GM12801 (cell line): Measurements from ENCODE around the gene NFASC.

Experiments used
- TF ChIP-seq, protein P1 (sequence below): IDR thresholded peaks from one replicate; pipeline ENCODE4 v1.5.1; 2011; ENCODE audit warnings: control low read depth; ENCODE audit not compliant: insufficient read length; ENCODE audit errors: extremely low read depth

The NFASC gene

DNA sequence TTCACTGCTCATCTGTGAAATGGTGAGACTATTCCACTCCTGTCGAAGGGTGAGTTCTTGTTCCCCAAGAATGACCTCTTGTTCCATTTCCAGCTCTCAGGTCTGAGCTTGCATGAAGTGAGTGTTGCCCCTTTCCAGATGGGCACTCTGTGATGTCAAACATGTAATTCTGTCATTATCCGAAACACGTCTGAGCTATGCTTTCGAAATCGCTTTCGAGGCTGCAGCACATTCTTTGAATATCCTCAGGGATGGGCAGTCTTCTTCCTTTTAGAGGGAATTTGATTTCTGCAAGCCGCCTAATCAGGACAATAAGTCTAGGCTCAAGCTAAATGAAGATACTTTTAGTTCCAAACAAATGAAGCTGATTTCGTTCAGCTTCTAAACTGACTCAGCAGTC lies 15.1 kb downstream of the NFASC start:
- TF ChIP-seq, protein P1, sequence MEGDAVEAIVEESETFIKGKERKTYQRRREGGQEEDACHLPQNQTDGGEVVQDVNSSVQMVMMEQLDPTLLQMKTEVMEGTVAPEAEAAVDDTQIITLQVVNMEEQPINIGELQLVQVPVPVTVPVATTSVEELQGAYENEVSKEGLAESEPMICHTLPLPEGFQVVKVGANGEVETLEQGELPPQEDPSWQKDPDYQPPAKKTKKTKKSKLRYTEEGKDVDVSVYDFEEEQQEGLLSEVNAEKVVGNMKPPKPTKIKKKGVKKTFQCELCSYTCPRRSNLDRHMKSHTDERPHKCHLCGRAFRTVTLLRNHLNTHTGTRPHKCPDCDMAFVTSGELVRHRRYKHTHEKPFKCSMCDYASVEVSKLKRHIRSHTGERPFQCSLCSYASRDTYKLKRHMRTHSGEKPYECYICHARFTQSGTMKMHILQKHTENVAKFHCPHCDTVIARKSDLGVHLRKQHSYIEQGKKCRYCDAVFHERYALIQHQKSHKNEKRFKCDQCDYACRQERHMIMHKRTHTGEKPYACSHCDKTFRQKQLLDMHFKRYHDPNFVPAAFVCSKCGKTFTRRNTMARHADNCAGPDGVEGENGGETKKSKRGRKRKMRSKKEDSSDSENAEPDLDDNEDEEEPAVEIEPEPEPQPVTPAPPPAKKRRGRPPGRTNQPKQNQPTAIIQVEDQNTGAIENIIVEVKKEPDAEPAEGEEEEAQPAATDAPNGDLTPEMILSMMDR: no peak

DNA sequence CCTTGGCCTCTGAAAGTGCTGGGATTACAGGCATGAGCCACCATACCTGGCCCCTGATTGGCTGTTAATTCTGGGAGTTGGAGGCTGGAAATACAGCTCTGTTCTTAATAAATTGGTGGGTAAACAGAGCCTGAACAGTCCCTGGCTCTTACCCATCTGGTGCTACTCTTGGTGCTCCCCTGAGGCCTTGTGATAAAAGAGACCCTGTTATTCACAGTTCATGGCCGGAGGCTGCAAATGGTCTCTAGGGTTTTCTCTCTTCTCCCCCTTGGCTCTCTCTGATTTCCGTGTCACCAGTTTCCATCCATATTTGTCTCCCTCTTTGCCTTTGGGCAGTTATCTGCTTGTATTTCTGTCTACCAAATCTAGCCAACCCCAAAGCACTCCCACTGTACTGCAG lies 17.2 kb downstream of the NFASC start:
- TF ChIP-seq, protein P1: no peak

DNA sequence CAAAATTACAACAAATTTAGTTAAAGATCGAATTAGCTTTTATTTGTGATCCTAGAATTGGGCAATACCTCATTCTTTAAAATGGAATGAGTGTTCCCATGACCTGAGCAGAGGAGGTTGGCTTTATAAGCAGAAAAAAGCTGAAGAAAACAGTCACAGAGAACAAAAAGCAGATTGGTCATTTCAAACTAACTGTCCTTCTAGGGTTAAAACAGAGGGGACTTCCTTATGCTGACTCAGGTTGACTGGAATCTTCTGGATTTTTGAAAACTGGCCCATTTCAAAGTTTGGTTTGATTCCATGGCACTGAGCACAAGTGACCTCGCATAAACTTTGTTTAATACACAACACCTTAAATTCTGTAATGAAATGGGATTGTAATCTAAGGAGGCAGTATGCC lies 17.6 kb downstream of the NFASC start:
- TF ChIP-seq, protein P1: no peak

DNA sequence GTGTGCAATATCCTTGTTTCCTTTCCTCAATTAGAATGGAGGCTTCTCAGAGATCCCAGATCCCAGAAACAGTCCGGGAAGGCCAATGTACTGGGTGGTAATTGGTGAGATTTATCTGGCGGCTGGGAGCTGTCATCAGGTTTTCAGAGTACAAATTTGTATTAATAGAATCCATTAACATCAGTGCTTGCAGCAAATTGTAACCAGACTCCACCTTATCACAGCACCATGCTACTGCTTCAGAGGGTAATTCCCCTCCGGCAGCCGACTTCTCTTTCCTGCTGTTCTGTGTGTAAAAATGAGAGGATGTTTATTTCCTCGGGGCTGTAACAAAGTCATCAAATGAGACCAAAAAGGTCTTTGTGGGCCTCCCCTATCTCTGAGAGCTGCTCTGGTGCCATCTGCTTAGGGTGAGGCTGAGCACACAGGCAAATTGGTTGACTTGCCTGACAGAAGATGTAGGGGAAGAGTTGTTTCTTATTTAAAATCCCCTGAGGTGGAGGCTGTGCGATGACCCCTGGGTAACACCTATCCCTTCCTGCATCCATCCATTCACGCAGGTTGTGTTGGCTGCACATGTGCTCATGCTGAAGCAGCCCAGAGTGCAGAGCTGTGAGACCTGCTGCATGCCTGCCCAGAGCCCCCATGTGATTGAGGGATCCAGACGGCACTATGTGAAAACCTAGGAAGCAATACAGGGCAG lies 19.2 kb downstream of the NFASC start:
- TF ChIP-seq, protein P1: no peak

DNA sequence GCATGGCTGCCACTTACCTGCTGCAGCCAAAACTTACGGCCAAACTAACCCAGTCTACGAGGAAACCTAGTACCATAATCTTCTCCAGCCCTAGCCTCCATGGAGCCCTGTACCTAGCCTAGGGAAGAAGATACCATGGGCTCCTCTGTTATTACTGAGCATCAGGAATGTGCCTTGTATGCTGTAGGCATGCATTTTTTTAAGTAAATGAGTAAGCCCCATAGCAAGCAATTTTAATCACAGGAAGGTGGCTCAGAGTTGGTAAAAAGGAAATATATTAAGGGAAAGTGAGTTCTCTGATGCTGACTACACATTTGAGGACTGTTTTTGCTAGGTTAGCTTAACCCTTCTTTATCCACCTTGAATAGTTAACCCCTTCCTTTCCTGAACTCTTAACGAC lies 21.2 kb downstream of the NFASC start:
- TF ChIP-seq, protein P1: no peak

DNA sequence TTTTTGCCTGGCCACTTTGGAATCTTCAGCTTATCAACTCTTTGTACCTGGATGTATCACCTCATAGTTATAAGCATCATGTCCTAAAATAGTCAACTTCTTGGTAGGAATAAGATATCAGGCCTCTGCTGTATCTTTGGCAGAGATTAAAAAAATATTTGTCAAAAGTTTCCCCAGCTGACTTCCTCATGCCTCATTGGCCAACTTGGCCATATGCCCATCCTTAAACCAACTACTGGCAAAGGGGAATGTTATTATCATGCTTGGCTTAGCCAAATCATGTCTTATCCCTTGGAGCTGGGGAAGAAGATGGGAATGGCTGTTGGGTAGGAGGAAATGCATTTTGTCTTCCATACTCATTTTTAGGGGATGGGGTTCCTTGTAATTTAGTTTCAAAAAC lies 23.4 kb downstream of the NFASC start:
- TF ChIP-seq, protein P1: no peak

DNA sequence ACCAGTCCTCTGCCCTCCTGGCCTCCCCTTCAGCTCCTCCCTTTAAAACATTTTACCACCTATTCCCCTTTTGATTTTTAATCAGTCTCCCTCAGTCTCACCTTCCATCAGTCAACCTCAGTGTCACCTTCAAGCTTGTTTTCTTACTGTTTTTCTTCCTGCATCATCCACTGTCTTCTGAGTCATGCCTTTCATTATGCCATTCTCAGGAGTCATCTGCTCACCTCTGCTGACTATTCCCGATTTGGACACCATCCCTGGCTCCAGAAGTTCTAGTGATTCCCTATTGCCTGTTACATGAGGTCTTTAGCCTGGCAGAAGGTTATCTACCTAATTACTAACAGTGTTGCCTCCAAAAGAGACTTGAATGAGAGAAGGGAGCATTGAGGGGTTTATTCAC lies 23.9 kb downstream of the NFASC start:
- TF ChIP-seq, protein P1: no peak

DNA sequence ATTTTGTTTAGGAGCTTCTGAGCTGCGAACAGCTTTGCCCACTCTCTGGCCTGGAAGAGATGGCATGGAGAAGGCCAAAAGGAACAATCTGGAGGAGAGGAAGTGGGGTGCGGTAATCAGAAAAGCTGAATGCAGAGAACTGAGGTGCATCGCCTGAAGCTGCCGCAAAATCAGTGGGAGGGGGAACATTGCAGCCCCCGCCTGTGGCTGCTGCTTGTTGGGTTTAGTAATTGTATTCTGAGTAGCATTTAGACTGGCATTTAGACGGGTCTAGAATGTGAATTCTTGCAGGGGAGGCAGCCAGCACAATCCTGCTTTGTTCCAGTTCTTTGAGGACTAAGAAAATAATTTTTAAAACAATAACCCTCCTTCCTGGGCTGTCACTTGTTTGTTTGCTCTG lies 25.4 kb downstream of the NFASC start:
- TF ChIP-seq, protein P1: no peak
